Neural progenitor cell (in vitro differentiated cells): ENCODE results near the gene GLB1L2. TPM values are rescaled to one million over a fixed set of nuclear protein-coding genes. Genes with fewer than 3 reads are reported as not detected.

Source experiments
- DNase-seq: peaks from one replicate; pipeline ENCODE4 v3.0.0-alpha.2; 2016; ENCODE audit warnings: low spot score
- H2AFZ ChIP-seq: fragments of 200-600 bp; sonication (generic); replicated peaks from 2 replicates; pipeline ENCODE4 v1.6.1; 2016; ENCODE audit warnings: antibody characterized with exemption
- H3F3A ChIP-seq: fragments of 200-600 bp; sonication (generic); 2 replicates; pipeline ENCODE4 v1.6.1; 2016; ENCODE audit warnings: antibody characterized with exemption, low read depth
- H3K27ac ChIP-seq: fragments of 200-600 bp; sonication (generic); 2 replicates; pipeline ENCODE4 v1.5.1; 2016; ENCODE audit warnings: mild to moderate bottlenecking
- H3K27me3 ChIP-seq: fragments of 200-600 bp; sonication (generic); 2 replicates; pipeline ENCODE4 v1.6.1; 2016; ENCODE audit warnings: mild to moderate bottlenecking, moderate library complexity
- H3K36me3 ChIP-seq: fragments of 200-600 bp; sonication (generic); 2 replicates; pipeline ENCODE4 v1.5.1; 2016
- H3K4me1 ChIP-seq: fragments of 200-600 bp; sonication (generic); 2 replicates; pipeline ENCODE4 v1.6.1; 2016; ENCODE audit warnings: mixed run types
- H3K4me2 ChIP-seq: fragments of 200-600 bp; sonication (generic); 2 replicates; pipeline ENCODE4 v1.6.1; 2016
- H3K4me3 ChIP-seq: fragments of 200-600 bp; sonication (generic); 2 replicates; pipeline ENCODE4 v1.5.1; 2016
- H3K79me2 ChIP-seq: fragments of 200-600 bp; sonication (generic); 2 replicates; pipeline ENCODE4 v1.6.1; 2016; ENCODE audit warnings: low read depth
- H3K9ac ChIP-seq: fragments of 200-600 bp; sonication (generic); 2 replicates; pipeline ENCODE4 v1.6.1; 2016
- H3K9me3 ChIP-seq: fragments of 200-600 bp; sonication (generic); 2 replicates; pipeline ENCODE4 v1.5.1; 2016; ENCODE audit warnings: low read depth
- H4K20me1 ChIP-seq: fragments of 200-600 bp; sonication (generic); 2 replicates; pipeline ENCODE4 v1.6.1; 2016; ENCODE audit warnings: low read depth
- H3K27ac Mint-ChIP-seq: 3 replicates; pipeline ENCODE4 v1.8.0; 2021; ENCODE audit warnings: mixed read lengths
- H3K27me3 Mint-ChIP-seq: 2 replicates; pipeline ENCODE4 v1.8.0; 2022; ENCODE audit warnings: low read depth, mild to moderate bottlenecking, inconsistent platforms, moderate library complexity, mixed read lengths; ENCODE audit not compliant: insufficient read depth
- H3K36me3 Mint-ChIP-seq: 3 replicates; pipeline ENCODE4 v1.8.0; 2021; ENCODE audit warnings: mixed read lengths
- H3K4me1 Mint-ChIP-seq: 3 replicates; pipeline ENCODE4 v1.8.0; 2021; ENCODE audit warnings: mixed read lengths
- H3K4me3 Mint-ChIP-seq: 3 replicates; pipeline ENCODE4 v1.8.0; 2021; ENCODE audit warnings: mild to moderate bottlenecking, moderate library complexity, mixed read lengths
- H3K9me3 Mint-ChIP-seq: 3 replicates; pipeline ENCODE4 v1.8.0; 2020; ENCODE audit warnings: mixed read lengths
- CTCF ChIP-seq: fragments of 200-600 bp; sonication (generic); IDR thresholded peaks from 2 replicates; pipeline ENCODE4 v1.5.1; 2017; ENCODE audit warnings: antibody characterized with exemption, mild to moderate bottlenecking
- EZH2 ChIP-seq: fragments of 200-600 bp; sonication (generic); IDR thresholded peaks from 2 replicates; pipeline ENCODE4 v1.6.1; 2017; ENCODE audit warnings: antibody characterized with exemption, mild to moderate bottlenecking, moderate library complexity
- EZH2phosphoT487 ChIP-seq: fragments of 200-600 bp; sonication (generic); IDR thresholded peaks from 2 replicates; pipeline ENCODE4 v1.6.1; 2017; ENCODE audit warnings: antibody characterized with exemption
- total RNA-seq: library from RNA; depleted of rRNA; stranded (reverse); fragments of >200 nt; gene quantifications from 2 replicates; pipeline ENCODE4 v1.2.3, GENCODE V29; 2015; ENCODE audit warnings: low replicate concordance

The GLB1L2 gene
- total RNA-seq, 1 donor from 2014 or later = 2.0 TPM

DNA sequence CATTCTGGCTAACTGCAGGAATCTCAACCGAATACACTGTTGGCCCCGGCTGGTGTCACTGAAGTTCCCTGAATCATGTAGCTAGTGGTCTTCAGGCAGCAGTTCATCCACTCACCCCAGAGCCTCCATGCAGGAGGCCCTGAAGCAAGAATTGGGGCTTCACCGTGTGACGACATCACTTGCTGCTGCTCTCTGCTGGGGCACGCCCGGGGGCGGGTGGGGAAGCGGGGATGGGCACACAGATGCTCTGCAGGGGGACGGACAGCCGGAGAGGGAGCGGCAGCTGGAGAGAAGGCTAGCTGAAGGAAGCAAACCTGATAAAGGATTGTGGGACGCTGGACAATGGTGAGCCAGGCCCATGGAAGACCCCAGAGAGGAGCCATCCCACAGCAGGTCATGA is 63.2 kb downstream of the GLB1L2 start:
- no peaks in the 10 kb centered on the region for H3K27me3 Mint-ChIP-seq
- H3K4me3 ChIP-seq = no peak overlapping the region
- no peaks in the 10 kb centered on the region for H3K36me3 ChIP-seq
- H3K4me2 ChIP-seq = no peak overlapping the region
- H3K36me3 Mint-ChIP-seq = peaks cover 2% of the 10 kb centered on the region
- no peak overlapping the region for H2AFZ ChIP-seq
- H3K9ac ChIP-seq = no peak overlapping the region
- H3K9me3 Mint-ChIP-seq = no peaks in the 10 kb centered on the region
- H3K79me2 ChIP-seq = peaks cover 18% of the 10 kb centered on the region
- H3K4me1 ChIP-seq = peaks cover 8% of the 10 kb centered on the region
- H4K20me1 ChIP-seq = peaks cover 82% of the 10 kb centered on the region
- H3K4me1 Mint-ChIP-seq = peaks cover 28% of the 10 kb centered on the region
- TF ChIP-seq EZH2 (no peak), CTCF (no peak), EZH2phosphoT487 (no peak)
- no peak overlapping the region for H3K27ac ChIP-seq
- H3K9me3 ChIP-seq = no peaks in the 10 kb centered on the region
- no peak overlapping the region for H3K4me3 Mint-ChIP-seq
- H3K27me3 ChIP-seq = no peaks in the 10 kb centered on the region
- H3K27ac Mint-ChIP-seq = no peak overlapping the region
- no peak for DNase-seq
- H3F3A ChIP-seq = no peaks in the 10 kb centered on the region

- no peak overlapping the region for H3K4me3 Mint-ChIP-seq
- Histone ChIP-seq H3K79me2 (peaks cover 33% of the 10 kb centered on the region), H2AFZ (no peak overlapping the region), H4K20me1 (peaks cover 70% of the 10 kb centered on the region), H3K27me3 (no peaks in the 10 kb centered on the region), H3K27ac (no peak overlapping the region), H3K4me3 (no peak overlapping the region), H3K36me3 (peaks cover 3% of the 10 kb centered on the region), H3K4me1 (peaks cover 8% of the 10 kb centered on the region), H3K9ac (no peak overlapping the region), H3K4me2 (no peak overlapping the region), H3F3A (no peaks in the 10 kb centered on the region), H3K9me3 (no peaks in the 10 kb centered on the region)
- H3K36me3 Mint-ChIP-seq = peaks cover 10% of the 10 kb centered on the region
- H3K27ac Mint-ChIP-seq = no peak overlapping the region
- H3K9me3 Mint-ChIP-seq = no peaks in the 10 kb centered on the region
- TF ChIP-seq CTCF (no peak), EZH2phosphoT487 (no peak), EZH2 (no peak)
- peaks cover 28% of the 10 kb centered on the region for H3K4me1 Mint-ChIP-seq
- H3K27me3 Mint-ChIP-seq = no peaks in the 10 kb centered on the region
- no peak for DNase-seq
These were observed 65.7 kb downstream of the GLB1L2 start for GRCh38 chr11:134397304-134398078.

- H3K27me3 Mint-ChIP-seq = no peaks in the 10 kb centered on the region
These were observed 66.3 kb downstream of the GLB1L2 start for GRCh38 chr11:134398079-134398444.

More at GRCh38 chr11:134398079-134398444, 66.3 kb downstream of the GLB1L2 start:
- no peaks in the 10 kb centered on the region for H3K9me3 ChIP-seq
- no peak overlapping the region for H3K27ac ChIP-seq
- H3F3A ChIP-seq = no peaks in the 10 kb centered on the region
- no peak overlapping the region for H3K4me3 Mint-ChIP-seq
- H3K79me2 ChIP-seq = peaks cover 33% of the 10 kb centered on the region
- H4K20me1 ChIP-seq = peaks cover 64% of the 10 kb centered on the region
- H3K4me2 ChIP-seq = no peak overlapping the region
- H3K9ac ChIP-seq = no peak overlapping the region
- peaks cover 7% of the 10 kb centered on the region for H3K36me3 Mint-ChIP-seq
- no peaks in the 10 kb centered on the region for H3K27me3 ChIP-seq
- no peaks in the 10 kb centered on the region for H3K9me3 Mint-ChIP-seq
- TF ChIP-seq EZH2phosphoT487 = no peak
- no peak for TF ChIP-seq EZH2
- TF ChIP-seq CTCF = no peak
- H3K4me3 ChIP-seq = no peak overlapping the region
- no peak overlapping the region for H2AFZ ChIP-seq
- peaks cover 28% of the 10 kb centered on the region for H3K4me1 Mint-ChIP-seq
- H3K4me1 ChIP-seq = peaks cover 8% of the 10 kb centered on the region
- peaks cover 3% of the 10 kb centered on the region for H3K36me3 ChIP-seq
- H3K27ac Mint-ChIP-seq = no peak overlapping the region
- DNase-seq = no peak
